GM23248 (cell line): ENCODE data around the gene GPR108. TPM values are rescaled to one million over a fixed set of nuclear protein-coding genes. Genes with fewer than 3 reads are reported as not detected.
"Not testable (repeated sequence)": the region's sequence is repeated elsewhere in the genome, so short reads cannot be mapped to it uniquely, and the experiment has no call there.

Source experiments
- DNase-seq: peaks from one replicate; pipeline ENCODE4 v3.0.0-alpha.2; 2015
- H2AFZ ChIP-seq: fragments of 200-600 bp; sonication (generic); 2 replicates; pipeline ENCODE4 v1.6.1; 2016; ENCODE audit warnings: antibody characterized with exemption
- H3F3A ChIP-seq: fragments of 200-600 bp; sonication (generic); 2 replicates; pipeline ENCODE4 v1.6.1; 2016; ENCODE audit warnings: mild to moderate bottlenecking, antibody characterized with exemption, mixed run types; ENCODE audit not compliant: insufficient read depth
- H3K27ac ChIP-seq: fragments of 200-600 bp; sonication (generic); 2 replicates; pipeline ENCODE4 v1.5.1; 2016; ENCODE audit warnings: mild to moderate bottlenecking
- H3K27me3 ChIP-seq: fragments of 200-600 bp; sonication (generic); replicated peaks from 2 replicates; pipeline ENCODE4 v1.6.1; 2016; ENCODE audit warnings: mild to moderate bottlenecking; ENCODE audit not compliant: insufficient read depth
- H3K36me3 ChIP-seq: fragments of 200-600 bp; sonication (generic); 2 replicates; pipeline ENCODE4 v1.6.1; 2016; ENCODE audit warnings: low read depth, mild to moderate bottlenecking
- H3K4me1 ChIP-seq: fragments of 200-600 bp; sonication (generic); 2 replicates; pipeline ENCODE4 v1.6.1; 2016; ENCODE audit warnings: mild to moderate bottlenecking; ENCODE audit not compliant: insufficient read depth
- H3K4me2 ChIP-seq: fragments of 200-600 bp; sonication (generic); one replicate; pipeline ENCODE4 v1.6.1; 2016; ENCODE audit warnings: mild to moderate bottlenecking; ENCODE audit not compliant: unreplicated experiment
- H3K4me3 ChIP-seq: fragments of 200-600 bp; sonication (generic); 2 replicates; pipeline ENCODE4 v1.5.1; 2016; ENCODE audit warnings: mild to moderate bottlenecking
- H3K79me2 ChIP-seq: fragments of 200-600 bp; sonication (generic); 2 replicates; pipeline ENCODE4 v1.6.1; 2016; ENCODE audit warnings: mild to moderate bottlenecking; ENCODE audit not compliant: insufficient read depth
- H3K9ac ChIP-seq: fragments of 200-600 bp; sonication (generic); 2 replicates; pipeline ENCODE4 v1.6.1; 2016; ENCODE audit warnings: mild to moderate bottlenecking
- H3K9me2 ChIP-seq: fragments of 200-600 bp; sonication (generic); 2 replicates; pipeline ENCODE4 v1.6.1; 2016; ENCODE audit warnings: mixed run types, mild to moderate bottlenecking, moderate library complexity; ENCODE audit not compliant: insufficient read depth
- H3K9me3 ChIP-seq: fragments of 200-600 bp; sonication (generic); one replicate; pipeline ENCODE4 v1.6.1; 2017; ENCODE audit warnings: low read depth
- H4K20me1 ChIP-seq: fragments of 200-600 bp; sonication (generic); 2 replicates; pipeline ENCODE4 v1.6.0; 2016; ENCODE audit not compliant: insufficient read depth
- EZH2 ChIP-seq: fragments of 200-600 bp; sonication (generic); IDR thresholded peaks from 2 replicates; pipeline ENCODE4 v1.6.1; 2018; ENCODE audit warnings: antibody characterized with exemption, mild to moderate bottlenecking; ENCODE audit not compliant: insufficient read depth, poor library complexity, severe bottlenecking
- EZH2phosphoT487 ChIP-seq: fragments of 200-600 bp; sonication (generic); IDR thresholded peaks from 2 replicates; pipeline ENCODE4 v1.6.1; 2018; ENCODE audit warnings: antibody characterized with exemption, moderate library complexity, mild to moderate bottlenecking, low read depth; ENCODE audit not compliant: insufficient read depth
- WGBS, 2 experiments: methylation state at CpG; one replicate each; pipeline ENCODE4 v1.1.6; 2015 to 2017; ENCODE audit warnings: low lambda C conversion rate in 2 of 2, low coverage in 1 of 2; ENCODE audit errors: missing lambda C conversion rate in 2 of 2; 5-methylcytosine and 5-hydroxymethylcytosine counted together
- in situ Hi-C: fragments of 300-500 bp; cut with MboI; formaldehyde crosslinking; loops from 2 replicates; pipeline ENCODE4 v1.15.0; 2020
- polyA plus RNA-seq: library from polyadenylated mRNA; unstranded; fragments of >200 nt; fragmentation: Nextera tagmentation; extraction: Ambion mirVana; gene quantifications from 2 replicates; pipeline ENCODE4 v1.2.1, GENCODE V29; 2016
- total RNA-seq: library from RNA; depleted of rRNA; stranded (reverse); fragments of >200 nt; shearing (Covaris generic); gene quantifications from 2 replicates; pipeline ENCODE4 v1.2.3, GENCODE V29; 2014

GPR108 gene
- total and polyA plus RNA-seq, 2 experiments from 2014 or later = 75.7 to 78.8 TPM

DNA sequence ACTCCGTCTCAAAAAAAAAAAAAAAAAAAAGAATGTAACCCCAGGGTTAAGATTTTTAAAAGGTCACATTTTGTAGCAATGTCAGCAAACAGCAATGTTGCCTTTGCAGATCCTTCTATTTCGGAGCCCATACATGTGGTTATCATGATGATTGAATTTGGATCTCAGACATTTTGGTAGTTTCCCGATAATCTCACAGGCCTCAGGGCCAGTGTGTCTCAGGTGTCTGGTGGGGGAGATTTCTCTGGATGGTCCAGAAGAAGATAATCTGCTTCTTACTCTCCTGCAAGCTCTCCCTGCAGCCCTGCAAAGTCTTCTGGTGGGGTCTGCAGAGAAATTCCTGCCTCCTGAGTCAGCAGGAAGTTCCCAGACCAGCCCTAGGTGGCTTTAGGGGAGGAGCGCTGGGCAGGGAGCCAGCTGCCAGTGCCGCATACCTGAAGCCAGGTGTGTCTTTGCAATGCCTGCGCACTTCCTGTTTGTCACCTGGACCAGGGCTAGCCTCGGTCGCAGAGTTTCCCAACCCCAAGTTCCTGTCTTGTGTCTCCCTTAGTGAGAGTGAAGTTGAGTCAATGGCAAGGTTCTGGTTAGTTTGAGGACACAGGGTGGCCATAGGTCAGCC is 28.5 kb upstream of the GPR108 start:
- H4K20me1 ChIP-seq = no peaks in the 10 kb centered on the region
- no peaks in the 10 kb centered on the region for H3K9me2 ChIP-seq
- peaks cover 15% of the 10 kb centered on the region for H3K27me3 ChIP-seq
- H3K27ac ChIP-seq = no peak overlapping the region
- TF ChIP-seq EZH2 (no peak), EZH2phosphoT487 (no peak)
- no peaks in the 10 kb centered on the region for H3K9me3 ChIP-seq
- in situ Hi-C loops = no loop called here
- H3K4me3 ChIP-seq = no peak overlapping the region
- no peak overlapping the region for H3K4me2 ChIP-seq
- no peak overlapping the region for H2AFZ ChIP-seq
- WGBS, 2 experiments = 29 to 43% methylated on average over 8 of the region's 8 CpGs
- H3K9ac ChIP-seq = no peak overlapping the region
- H3F3A ChIP-seq = no peaks in the 10 kb centered on the region
- no peak for DNase-seq
- H3K36me3 ChIP-seq = no peaks in the 10 kb centered on the region
- H3K4me1 ChIP-seq = no peaks in the 10 kb centered on the region
- no peaks in the 10 kb centered on the region for H3K79me2 ChIP-seq

DNA sequence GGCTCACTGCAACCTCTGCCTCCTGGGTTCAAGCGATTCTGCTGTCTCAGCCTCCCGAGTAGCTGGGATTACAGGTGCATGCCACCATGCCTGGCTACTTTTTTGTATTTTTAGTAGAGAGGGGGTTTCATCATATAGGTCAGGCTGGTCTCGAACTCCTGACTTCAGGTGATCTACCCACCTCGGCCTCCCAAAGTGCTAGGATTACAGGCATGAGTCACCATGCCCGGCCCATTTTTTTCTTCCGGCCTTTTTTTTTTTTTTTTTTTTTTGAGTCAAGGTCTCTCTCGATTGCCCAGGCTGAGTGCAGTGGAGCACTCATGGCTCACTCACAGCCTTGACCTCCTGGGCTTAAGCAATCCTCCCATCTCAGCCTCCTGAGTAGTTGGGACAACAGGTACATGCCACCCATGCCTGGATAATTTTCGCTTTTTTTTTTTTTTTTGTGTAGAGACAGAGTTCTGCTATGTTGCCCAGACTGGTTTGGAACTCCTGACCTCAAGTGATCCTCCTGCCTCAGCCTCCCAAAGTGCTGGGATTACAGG is 24.9 kb upstream of the GPR108 start:
- WGBS, 2 experiments = 53 to 67% methylated on average over 6 to 8 of the region's 8 CpGs
- not testable (repeated sequence) for DNase-seq, H3K79me2 ChIP-seq

GRCh38 chr19:6761053-6761676 is 23.8 kb upstream of the GPR108 start:
- Histone ChIP-seq H3F3A (no peaks in the 10 kb centered on the region), H2AFZ (no peak overlapping the region), H3K9ac (no peak overlapping the region), H3K9me3 (no peaks in the 10 kb centered on the region), H3K4me1 (no peaks in the 10 kb centered on the region), H4K20me1 (no peaks in the 10 kb centered on the region), H3K9me2 (no peaks in the 10 kb centered on the region), H3K4me2 (no peak overlapping the region), H3K27ac (no peak overlapping the region), H3K4me3 (no peak overlapping the region), H3K36me3 (no peaks in the 10 kb centered on the region), H3K27me3 (peaks cover 6% of the 10 kb centered on the region; the same call in 1 of the 2 replicates), H3K79me2 (no peaks in the 10 kb centered on the region)
- TF ChIP-seq EZH2phosphoT487 = no peak
- TF ChIP-seq EZH2 = no peak
- 74 to 78% methylated on average over 4 of the region's 4 CpGs for WGBS, 2 experiments
- in situ Hi-C loops = no loop called here
- DNase-seq = peak; percentile 27

More for the DNA sequence above, 24.9 kb upstream of the GPR108 start:
- H3K9me3 ChIP-seq, H3K4me2 ChIP-seq, H3K9me2 ChIP-seq, H3K4me1 ChIP-seq, in situ Hi-C loops, H3F3A ChIP-seq, H3K9ac ChIP-seq, H3K36me3 ChIP-seq, H3K27ac ChIP-seq, H3K4me3 ChIP-seq, H4K20me1 ChIP-seq, H2AFZ ChIP-seq: not testable (repeated sequence)
- H3K27me3 ChIP-seq = peaks cover 15% of the 10 kb centered on the region

DNA sequence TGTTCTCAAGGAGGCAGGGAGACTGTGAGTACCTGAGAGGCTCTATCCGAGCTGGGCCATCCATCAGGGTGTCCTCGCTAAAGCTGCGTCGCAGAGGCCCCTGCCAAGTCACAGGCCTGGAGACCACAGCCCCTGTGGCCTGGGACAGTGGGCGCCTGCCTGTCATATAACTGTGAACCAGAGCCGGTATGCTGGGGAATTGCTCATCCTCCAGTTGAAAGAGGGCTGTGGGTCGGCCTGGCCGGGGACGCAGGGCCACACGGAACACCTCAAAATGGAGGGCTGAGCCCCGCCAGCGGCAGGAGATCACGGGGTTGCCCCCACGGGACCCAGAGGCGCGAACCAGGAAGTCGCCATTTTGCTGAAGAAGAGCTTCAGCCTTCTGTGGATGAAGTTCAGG is 23.2 kb upstream of the GPR108 start:
- H3K9me3 ChIP-seq = no peaks in the 10 kb centered on the region
- in situ Hi-C loops = no loop called here
- DNase-seq = no peak
- 80 to 82% methylated on average over 17 of the region's 17 CpGs for WGBS, 2 experiments
- no peaks in the 10 kb centered on the region for H3K9me2 ChIP-seq
- H3K36me3 ChIP-seq = no peaks in the 10 kb centered on the region
- no peak overlapping the region for H3K4me2 ChIP-seq
- H3K79me2 ChIP-seq = no peaks in the 10 kb centered on the region
- H3K27me3 ChIP-seq = peaks cover under 1% of the 10 kb centered on the region; the same call in 1 of the 2 replicates
- TF ChIP-seq EZH2phosphoT487 (no peak), EZH2 (no peak)
- no peaks in the 10 kb centered on the region for H3F3A ChIP-seq
- no peak overlapping the region for H3K9ac ChIP-seq
- H3K4me1 ChIP-seq = no peaks in the 10 kb centered on the region
- no peak overlapping the region for H3K4me3 ChIP-seq
- no peaks in the 10 kb centered on the region for H4K20me1 ChIP-seq
- no peak overlapping the region for H3K27ac ChIP-seq
- no peak overlapping the region for H2AFZ ChIP-seq
